Lower lobe of right lung (tissue), 2 donors: ENCODE results near the gene MXI1. TPM values are rescaled to one million over a fixed set of nuclear protein-coding genes. Genes with fewer than 3 reads are reported as not detected.
A peak's percentile ranks its signal among the peaks of the same experiment; 100 is the strongest.

ENCODE experiments used
- ATAC-seq, 2 donors: fragments of 200-7000 bp; cut with Tn5 transposase; one replicate each; pipeline ENCODE4 v1.9.1; 2020 to 2022; ENCODE audit warnings: mild to moderate bottlenecking in 2 of 2, moderate library complexity in 2 of 2
- DNase-seq: peaks from one replicate; pipeline ENCODE4 v3.0.0-alpha.2; 2020
- H3K27ac ChIP-seq: fragments of 200-600 bp; one replicate; pipeline ENCODE4 v1.8.0; 2022
- H3K27me3 ChIP-seq: fragments of 200-600 bp; one replicate; pipeline ENCODE4 v1.8.0; 2022; ENCODE audit warnings: low read depth
- H3K36me3 ChIP-seq: fragments of 200-600 bp; one replicate; pipeline ENCODE4 v1.8.0; 2022; ENCODE audit warnings: mild to moderate bottlenecking
- H3K4me1 ChIP-seq: fragments of 200-600 bp; one replicate; pipeline ENCODE4 v1.8.0; 2022
- H3K4me3 ChIP-seq: fragments of 200-600 bp; one replicate; pipeline ENCODE4 v1.8.0; 2022; ENCODE audit warnings: mild to moderate bottlenecking
- H3K9me3 ChIP-seq: fragments of 200-600 bp; one replicate; pipeline ENCODE4 v1.8.0; 2022
- CTCF ChIP-seq: fragments of 200-600 bp; IDR thresholded peaks from one replicate; pipeline ENCODE4 v1.8.0; 2022; ENCODE audit warnings: antibody characterized with exemption, mild to moderate bottlenecking
- intact Hi-C: fragments of 100-400 bp; cut with DNase I; formaldehyde crosslinking; loops from one replicate; pipeline ENCODE4 v1.11.0; 2022
- total RNA-seq: library from RNA; stranded (reverse); fragmentation: NEBNext Ultra II Directional; extraction: Animal tissue kit (Norgen Biotek cat#: 25700); gene quantifications from one replicate; pipeline ENCODE4 v1.2.1, GENCODE V29; 2021
- donor health status: DM: no; HTN: yes; CAD: no; lungs with severe emphysema.

Gene MXI1
- total RNA-seq, 1 donor from 2014 or later: 33.3 TPM

GRCh38 chr10:110203500-110204455, 3.6 kb upstream of the MXI1 start:
- ATAC-seq (no peak), DNase-seq (no peak)
- TF ChIP-seq CTCF: no peak
- H3K9me3 ChIP-seq: no peaks in the 10 kb centered on the region
- no peak overlapping the region for H3K4me3 ChIP-seq
- H3K27ac ChIP-seq: no peak overlapping the region
- H3K27me3 ChIP-seq: no peaks in the 10 kb centered on the region
- peaks cover 5% of the 10 kb centered on the region for H3K4me1 ChIP-seq
- intact Hi-C loops: no loop called here
- H3K36me3 ChIP-seq: no peaks in the 10 kb centered on the region

GRCh38 chr10:110205051-110205675, 2.2 kb upstream of the MXI1 start:
- intact Hi-C loops: no loop called here
- Histone ChIP-seq H3K36me3 (no peaks in the 10 kb centered on the region), H3K9me3 (no peaks in the 10 kb centered on the region), H3K27me3 (no peaks in the 10 kb centered on the region), H3K4me1 (peaks cover 5% of the 10 kb centered on the region), H3K27ac (no peak overlapping the region), H3K4me3 (no peak overlapping the region)
- no peak for ATAC-seq
- DNase-seq: no peak
- no peak for TF ChIP-seq CTCF

DNA sequence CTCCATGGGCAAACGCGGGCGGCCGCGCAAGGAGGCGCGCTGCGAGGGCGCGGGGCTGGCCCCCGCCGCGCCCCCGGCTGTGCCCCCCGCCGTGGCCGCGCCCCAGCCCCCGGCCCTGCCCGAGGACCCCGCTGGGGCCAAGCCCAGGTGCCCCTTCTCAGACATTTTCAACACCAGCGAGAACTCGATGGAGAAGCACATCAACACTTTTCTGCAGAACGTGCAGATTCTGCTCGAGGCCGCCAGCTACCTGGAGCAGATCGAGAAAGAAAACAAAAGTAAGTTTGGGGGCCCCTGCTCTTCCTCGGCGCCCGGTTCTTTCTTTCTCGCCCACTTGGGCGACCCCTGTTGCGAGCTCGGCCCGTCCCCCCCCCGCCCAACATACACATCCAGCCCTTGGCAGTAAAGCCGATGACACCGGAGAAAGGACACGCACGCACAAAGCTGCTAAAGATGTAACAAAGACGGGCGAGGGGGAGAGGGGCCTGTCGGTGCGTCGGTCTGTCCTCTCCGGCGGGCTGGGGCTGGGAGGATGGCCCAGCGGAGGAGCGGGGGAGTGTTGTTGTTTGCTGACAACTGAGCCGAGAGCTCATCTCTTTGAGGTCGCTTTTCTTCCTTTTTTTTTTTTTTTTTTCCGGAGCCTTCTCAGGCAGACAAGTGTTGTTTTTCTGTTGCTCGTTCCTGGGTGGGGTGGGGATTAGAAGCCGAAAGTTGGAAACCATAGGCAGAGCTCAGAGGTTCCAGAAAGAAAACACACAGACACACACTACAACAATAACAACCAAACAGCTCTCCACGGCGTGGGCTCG, 604 bp downstream of the MXI1 start:
- Histone ChIP-seq H3K4me1 (peaks cover 22% of the 10 kb centered on the region), H3K27ac (peak overlapping the region; percentile 88), H3K4me3 (peak overlapping the region; percentile 80), H3K27me3 (no peaks in the 10 kb centered on the region), H3K9me3 (no peaks in the 10 kb centered on the region), H3K36me3 (no peaks in the 10 kb centered on the region)
- DNase-seq (no peak), ATAC-seq (no peak)
- TF ChIP-seq CTCF: no peak
- intact Hi-C loops: no loop called here

GRCh38 chr10:110208614-110209453, 1.4 kb downstream of the MXI1 start:
- peak overlapping the region; percentile 80 for H3K4me3 ChIP-seq
- intact Hi-C loops: no loop called here
- peak overlapping the region; percentile 88 for H3K27ac ChIP-seq
- ATAC-seq (peak; percentile 1 to 37), DNase-seq (no peak)
- no peak for TF ChIP-seq CTCF
- peaks cover 22% of the 10 kb centered on the region for H3K4me1 ChIP-seq
- H3K36me3 ChIP-seq: no peaks in the 10 kb centered on the region
- no peaks in the 10 kb centered on the region for H3K9me3 ChIP-seq
- H3K27me3 ChIP-seq: no peaks in the 10 kb centered on the region
